Adrenal gland (tissue), 12 donors: Measurements from ENCODE around the gene NCOA5. TPM values are rescaled to one million over a fixed set of nuclear protein-coding genes. Genes with fewer than 3 reads are reported as not detected.

Experiments
- DNase-seq, 7 donors: peaks; one replicate each; pipeline ENCODE4 v3.0.0-alpha.2; 2019 to 2020
- H3K27ac ChIP-seq, 5 donors: fragments of 200-600 bp; sonication (generic) in 4 of 5; 1 replicate in 3 of 5; 2 replicates in 2 of 5; pipeline versions ENCODE4 v1.5.1 to v1.8.0; 2016 to 2020; ENCODE audit warnings: mild to moderate bottlenecking in 1 of 5
- H3K27me3 ChIP-seq: fragments of 200-600 bp; 2 replicates; pipeline ENCODE4 v1.8.0; 2021
- H3K36me3 ChIP-seq, 2 donors: fragments of 200-600 bp; replicated peaks in 1 of 2; 1 replicate in 1 of 2; 2 replicates in 1 of 2; pipeline versions ENCODE4 v1.5.1 to v1.8.0; 2018 to 2022
- H3K4me1 ChIP-seq, 2 donors: fragments of 200-600 bp; replicated peaks in 1 of 2; 1 replicate in 1 of 2; 2 replicates in 1 of 2; pipeline versions ENCODE4 v1.5.1 to v1.8.0; 2018 to 2021
- H3K4me3 ChIP-seq, 4 donors: fragments of 200-600 bp; sonication (generic) in 3 of 4; one replicate each; pipeline ENCODE4 v1.5.1; 2016 to 2018
- H3K9me3 ChIP-seq, 3 donors: fragments of 200-600 bp; sonication (generic) in 1 of 3; replicated peaks in 1 of 3; 1 replicate in 2 of 3; 2 replicates in 1 of 3; pipeline versions ENCODE4 v1.5.1 to v1.8.0; 2016 to 2021
- CTCF ChIP-seq, 6 experiments: fragments of 450-650 bp in 4 of 6; fragments of 200-600 bp in 2 of 6; sonication (generic) in 1 of 6; IDR thresholded peaks; 1 replicate in 5 of 6; 2 replicates in 1 of 6; pipeline versions ENCODE4 v1.5.1 to v1.8.0; 2016 to 2021; ENCODE audit warnings: antibody characterized with exemption in 6 of 6, mild to moderate bottlenecking in 2 of 6, moderate library complexity in 1 of 6
- POLR2A ChIP-seq, 2 donors: fragments of 450-650 bp; IDR thresholded peaks; one replicate each; pipeline ENCODE4 v1.6.1; 2017; ENCODE audit warnings: antibody characterized with exemption in 2 of 2, mild to moderate bottlenecking in 2 of 2, moderate library complexity in 1 of 2
- WGBS, 4 donors: extraction: QIAGEN DNeasy Blood & Tissue Kit in 2 of 4; methylation state at CpG; one replicate each; pipeline versions ENCODE4 v1.1.5 to v1.1.7; 2013 to 2017; 5-methylcytosine and 5-hydroxymethylcytosine counted together
- intact Hi-C, 2 donors: fragments of 100-400 bp; cut with DNase I; formaldehyde crosslinking; loops; one replicate each; pipeline versions ENCODE4 v1.14.1 to v1.15.0; 2022 to 2023
- polyA plus RNA-seq, 3 donors: library from polyadenylated mRNA; stranded (reverse); fragments of 200-250 nt in 2 of 3; fragments of 350-450 nt in 1 of 3; fragmentation: Illumina TruSeq in 1 of 3; extraction: RNeasy Lipid Tissue Mini Kit (QIAGEN cat#74804) in 1 of 3; gene quantifications; one replicate each; pipeline ENCODE4 v1.2.3, GENCODE V29; 2013 to 2014
- total RNA-seq, 9 donors: library from RNA; depleted of rRNA in 4 of 9; stranded (reverse); fragments of >200 nt in 4 of 9; fragments of 120-200 nt in 1 of 9; fragmentation: NEBNext Ultra II Directional in 1 of 9; extraction: Animal tissue kit (Norgen Biotek cat#: 25700) in 1 of 9; gene quantifications; one replicate each; pipeline versions ENCODE4 v1.1.0 to v1.2.4, GENCODE V29; 2013 to 2023
- donor health status: healthy with polysubstance abuse.
- donor health status: Bipolar disorder and iron deficiency.
- donor health status: DM: yes; HTN: yes; CAD: no.
- donor health status: DM: no; HTN: no; CAD: no.
- donor health status: DM: no; HTN: no; CAD: no.
- donor health status: DM: yes; HTN: yes; CAD: no.

Gene NCOA5
- total and polyA plus RNA-seq, 12 donors, result 17.8 to 44.8 (median 24.7) TPM

- peak overlapping the region in 1 of 5 donors; percentile 3 for H3K27ac ChIP-seq
- H3K9me3 ChIP-seq, result no peaks in the 10 kb centered on the region
- DNase-seq, result peak in 6 of 7 donors; percentile 34 to 70 (median 50)
- H3K36me3 ChIP-seq, result no peaks in the 10 kb centered on the region
- no peaks in the 10 kb centered on the region for H3K4me1 ChIP-seq
- 45 to 52% (median 48%) methylated on average over 5 of the region's 5 CpGs for WGBS, 4 donors
- no peak overlapping the region for H3K4me3 ChIP-seq
- intact Hi-C loops, result no loop called here
- H3K27me3 ChIP-seq, result no peaks in the 10 kb centered on the region
- TF ChIP-seq POLR2A (IDR thresholded peaks at IDR 0.05) (no peak), CTCF (IDR thresholded peaks at IDR 0.05) (no peak)
These were observed 21.5 kb upstream of the NCOA5 start for GRCh38 chr20:46111028-46111835.

DNA sequence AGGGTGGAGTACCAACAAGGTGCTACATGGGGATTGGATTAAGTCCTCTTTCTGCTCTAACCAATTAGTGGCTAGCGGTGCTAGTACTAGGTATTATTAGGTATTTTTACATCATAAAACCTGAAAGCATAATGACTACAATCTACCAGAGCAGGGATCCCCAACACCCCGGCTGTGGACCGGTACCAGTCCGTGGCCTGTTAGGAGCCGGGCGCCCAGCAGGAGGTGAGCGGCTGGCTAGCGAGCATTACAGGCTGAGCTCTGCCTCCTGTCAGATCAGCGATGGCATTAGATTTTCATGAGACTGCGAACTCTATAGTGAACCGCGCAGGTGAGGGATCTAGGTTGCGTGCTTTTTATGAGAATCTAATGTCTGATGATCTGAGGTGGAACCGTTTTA, 19.2 kb upstream of the NCOA5 start:
- intact Hi-C loops, result no loop called here
- WGBS, 4 donors, result 67 to 86% (median 85%) methylated on average over 6 to 14 of the region's 14 CpGs
- no peak for TF ChIP-seq CTCF (IDR thresholded peaks at IDR 0.05)
- TF ChIP-seq POLR2A (IDR thresholded peaks at IDR 0.05), result no peak
- DNase-seq, result no peak
- Histone ChIP-seq H3K4me1 (no peaks in the 10 kb centered on the region), H3K27me3 (no peaks in the 10 kb centered on the region), H3K4me3 (no peak overlapping the region), H3K27ac (no peak overlapping the region), H3K9me3 (no peaks in the 10 kb centered on the region), H3K36me3 (no peaks in the 10 kb centered on the region)

- intact Hi-C loops, result no loop called here
- TF ChIP-seq CTCF (IDR thresholded peaks at IDR 0.05), result no peak
- TF ChIP-seq POLR2A (IDR thresholded peaks at IDR 0.05), result no peak
- no peak overlapping the region for H3K4me3 ChIP-seq
- H3K4me1 ChIP-seq, result no peaks in the 10 kb centered on the region
- 69 to 85% (median 77%) methylated on average over 5 of the region's 5 CpGs for WGBS, 4 donors
- no peaks in the 10 kb centered on the region for H3K36me3 ChIP-seq
- H3K27me3 ChIP-seq, result no peaks in the 10 kb centered on the region
- DNase-seq, result no peak
- H3K9me3 ChIP-seq, result no peaks in the 10 kb centered on the region
- no peak overlapping the region for H3K27ac ChIP-seq
These were observed 18.7 kb upstream of the NCOA5 start for GRCh38 chr20:46108435-46108841.

DNA sequence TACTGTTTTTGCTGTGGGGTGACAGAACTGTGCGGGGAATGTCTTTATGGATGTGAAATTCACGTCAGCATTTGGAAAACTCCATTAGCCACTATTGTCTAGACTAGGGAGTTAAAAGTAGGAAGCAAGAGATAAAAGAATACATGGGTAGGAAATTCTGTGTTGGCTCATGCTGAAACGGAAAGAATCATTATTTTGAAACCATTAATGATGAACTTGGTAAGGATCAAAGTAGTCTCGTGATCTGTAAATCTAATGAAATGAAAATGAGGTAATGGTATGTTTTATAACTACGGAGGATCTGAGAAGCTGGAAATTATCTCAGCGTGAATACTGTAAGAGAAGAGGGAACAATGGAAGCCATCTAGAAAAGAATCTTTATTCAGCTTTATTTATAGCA, 17.3 kb upstream of the NCOA5 start:
- H3K4me3 ChIP-seq, result no peak overlapping the region
- H3K9me3 ChIP-seq, result no peaks in the 10 kb centered on the region
- no peak for DNase-seq
- 61 to 70% (median 64%) methylated on average over 6 of the region's 6 CpGs for WGBS, 4 donors
- H3K36me3 ChIP-seq, result no peaks in the 10 kb centered on the region
- intact Hi-C loops, result no loop called here
- H3K27ac ChIP-seq, result no peak overlapping the region
- H3K4me1 ChIP-seq, result no peaks in the 10 kb centered on the region
- TF ChIP-seq POLR2A (IDR thresholded peaks at IDR 0.05) (no peak), CTCF (IDR thresholded peaks at IDR 0.05) (no peak)
- H3K27me3 ChIP-seq, result no peaks in the 10 kb centered on the region
